K562 (cell line): ENCODE measurements around the gene ETV4. TPM values are rescaled to one million over a fixed set of nuclear protein-coding genes. Genes with fewer than 3 reads are reported as not detected.

Experiments used
- CEBPG ChIP-seq, 3 experiments: fragments of 200-800 bp in 1 of 3; sonication (Bioruptor generic) in 1 of 3; sonication (generic) in 1 of 3; formaldehyde crosslinking in 1 of 3; IDR thresholded peaks in 2 of 3; conservative IDR thresholded peaks in 1 of 3; 2 replicates each; pipeline versions ENCODE4 v1.6.1 to v1.8.0; 2016 to 2022; ENCODE audit warnings: missing compliant biosample characterization in 2 of 3, missing genetic modification characterization in 2 of 3, mild to moderate bottlenecking in 1 of 3, missing genetic modification reagents in 1 of 3
- ELF1 ChIP-seq: fragments of 200-800 bp; sonication (Bioruptor generic); IDR thresholded peaks from 2 replicates; pipeline ENCODE4 v1.6.1; 2016; ENCODE audit warnings: missing genetic modification characterization, missing compliant biosample characterization
- ELF2 ChIP-seq: fragments of 250-450 bp; sonication (Bioruptor Pico); IDR thresholded peaks from 2 replicates; pipeline ENCODE4 v1.5.0; 2021; ENCODE audit warnings: mild to moderate bottlenecking
- ETS2 ChIP-seq: IDR thresholded peaks from 2 replicates; pipeline ENCODE4 v1.6.1; 2016; ENCODE audit warnings: borderline replicate concordance, missing genetic modification characterization, mild to moderate bottlenecking, moderate library complexity, missing compliant biosample characterization; ENCODE audit not compliant: poor library complexity, severe bottlenecking
- HIVEP1 ChIP-seq: fragments of 250-450 bp; sonication (Bioruptor Pico); IDR thresholded peaks from 2 replicates; pipeline ENCODE4 v1.4.0; 2020; ENCODE audit warnings: mild to moderate bottlenecking
- KLF6 ChIP-seq: fragments of 250-450 bp; sonication (Bioruptor Pico); IDR thresholded peaks from 2 replicates; pipeline ENCODE4 v1.4.0; 2020; ENCODE audit warnings: mild to moderate bottlenecking, moderate library complexity, borderline replicate concordance
- RBM39 ChIP-seq: fragments of 200-400 bp; formaldehyde crosslinking; optimal IDR thresholded peaks from 2 replicates; pipeline ENCODE3; 2018; ENCODE audit warnings: low read depth, low read length
- THRAP3 ChIP-seq: fragments of 450-650 bp; IDR thresholded peaks from 2 replicates; pipeline ENCODE4 v1.6.1; 2016; ENCODE audit warnings: mild to moderate bottlenecking, inconsistent platforms, borderline replicate concordance
- ZMIZ1 ChIP-seq, 2 experiments: fragments of 150-350 bp in 1 of 2; IDR thresholded peaks; 2 replicates each; pipeline ENCODE4 v1.6.1; 2012 to 2016; ENCODE audit warnings: low read depth in 2 of 2, low read length in 2 of 2, mild to moderate bottlenecking in 1 of 2, moderate library complexity in 1 of 2
- ZNF232 ChIP-seq: sonication (generic); formaldehyde crosslinking; IDR thresholded peaks from 2 replicates; pipeline ENCODE4 v1.8.0; 2022; ENCODE audit warnings: mild to moderate bottlenecking, missing genetic modification reagents
- ZNF695 ChIP-seq: fragments of 450-650 bp; formaldehyde crosslinking; IDR thresholded peaks from 2 replicates; pipeline ENCODE4 v1.4.0; 2020; ENCODE audit warnings: mild to moderate bottlenecking, moderate library complexity
- polyA plus RNA-seq, 8 experiments: library from polyadenylated mRNA; depleted of rRNA in 4 of 8; stranded (reverse) in 5 of 8; unstranded in 3 of 8; fragments of >200 nt; fragmentation: Nextera tagmentation in 2 of 8; fragmentation: Illumina TruSeq in 1 of 8; extraction: Ambion mirVana in 2 of 8; extraction: Trizol in 1 of 8; gene quantifications; 2 replicates each; pipeline versions ENCODE4 v1.2.1 to v1.2.3, GENCODE V29; 2011 to 2014; ENCODE audit warnings: inconsistent platforms in 1 of 8, missing spikeins in 1 of 8
- total RNA-seq, 7 experiments: library from RNA; depleted of rRNA in 6 of 7; stranded (reverse); fragments of >200 nt in 6 of 7; fragmentation: Illumina TruSeq in 2 of 7; extraction: Trizol in 2 of 7; gene quantifications; 2 replicates each; pipeline versions ENCODE4 v1.2.1 to v1.2.3, GENCODE V29; 2011 to 2021; ENCODE audit warnings: low replicate concordance in 1 of 7
- TF ChIP-seq, protein P1 (sequence below), 3 experiments: IDR thresholded peaks in 2 of 3; conservative IDR thresholded peaks in 1 of 3; 2 replicates each; pipeline ENCODE4 v1.5.1; 2011 to 2012; ENCODE audit warnings: low read length in 3 of 3, mild to moderate bottlenecking in 3 of 3, control low read depth in 2 of 3, improper control_type of control experiment in 1 of 3, inconsistent platforms in 1 of 3, low read depth in 1 of 3, mixed read lengths in 1 of 3, moderate library complexity in 1 of 3; ENCODE audit not compliant: insufficient read depth in 2 of 3

ETV4 gene
- total and polyA plus RNA-seq, 9 of the 15 experiments (the other 6 are each of a cell fraction or from before 2014, with no cell fraction given), result 5.5 to 66.3 (median 28.2) TPM

GRCh38 chr17:43549496-43549895 lies 3.4 kb upstream of the ETV4 start (continued):
- TF ChIP-seq ZMIZ1 (IDR thresholded peaks at IDR 0.05; ENCODE audit: low read depth in 2 of 2, low read length in 2 of 2) (no peak), THRAP3 (no peak), ZNF232 (CRISPR knock-in tag) (no peak), RBM39 (no peak), ELF2 (CRISPR knock-in tag) (no peak), ELF1 (tag) (no peak), ZNF695 (CRISPR knock-in tag) (no peak), HIVEP1 (CRISPR knock-in tag) (no peak), ETS2 (tag) (no peak), CEBPG (CRISPR knock-in tag; IDR thresholded peaks at IDR 0.05) (no peak), CEBPG (tag; conservative IDR thresholded peaks at IDR 0.05 in 1 of 2, IDR thresholded peaks at IDR 0.05 in 1 of 2) (no peak), KLF6 (CRISPR knock-in tag) (no peak)
- TF ChIP-seq, protein P1, sequence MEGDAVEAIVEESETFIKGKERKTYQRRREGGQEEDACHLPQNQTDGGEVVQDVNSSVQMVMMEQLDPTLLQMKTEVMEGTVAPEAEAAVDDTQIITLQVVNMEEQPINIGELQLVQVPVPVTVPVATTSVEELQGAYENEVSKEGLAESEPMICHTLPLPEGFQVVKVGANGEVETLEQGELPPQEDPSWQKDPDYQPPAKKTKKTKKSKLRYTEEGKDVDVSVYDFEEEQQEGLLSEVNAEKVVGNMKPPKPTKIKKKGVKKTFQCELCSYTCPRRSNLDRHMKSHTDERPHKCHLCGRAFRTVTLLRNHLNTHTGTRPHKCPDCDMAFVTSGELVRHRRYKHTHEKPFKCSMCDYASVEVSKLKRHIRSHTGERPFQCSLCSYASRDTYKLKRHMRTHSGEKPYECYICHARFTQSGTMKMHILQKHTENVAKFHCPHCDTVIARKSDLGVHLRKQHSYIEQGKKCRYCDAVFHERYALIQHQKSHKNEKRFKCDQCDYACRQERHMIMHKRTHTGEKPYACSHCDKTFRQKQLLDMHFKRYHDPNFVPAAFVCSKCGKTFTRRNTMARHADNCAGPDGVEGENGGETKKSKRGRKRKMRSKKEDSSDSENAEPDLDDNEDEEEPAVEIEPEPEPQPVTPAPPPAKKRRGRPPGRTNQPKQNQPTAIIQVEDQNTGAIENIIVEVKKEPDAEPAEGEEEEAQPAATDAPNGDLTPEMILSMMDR (IDR thresholded peaks at IDR 0.05 in 2 of 3, conservative IDR thresholded peaks at IDR 0.05 in 1 of 3; ENCODE audit: insufficient read depth in 2 of 3, low read depth in 1 of 3, low read length in 3 of 3), result no peak
